Endothelial cell of hepatic sinusoid (primary cell): ENCODE measurements around the gene SLF2.

Experiments used
- in situ Hi-C: cut with HindIII; loops from 2 replicates; pipeline ENCODE4 v1.10.0; 2017; ENCODE audit warnings: low sequenced_read_pairs

The SLF2 gene, protein sequence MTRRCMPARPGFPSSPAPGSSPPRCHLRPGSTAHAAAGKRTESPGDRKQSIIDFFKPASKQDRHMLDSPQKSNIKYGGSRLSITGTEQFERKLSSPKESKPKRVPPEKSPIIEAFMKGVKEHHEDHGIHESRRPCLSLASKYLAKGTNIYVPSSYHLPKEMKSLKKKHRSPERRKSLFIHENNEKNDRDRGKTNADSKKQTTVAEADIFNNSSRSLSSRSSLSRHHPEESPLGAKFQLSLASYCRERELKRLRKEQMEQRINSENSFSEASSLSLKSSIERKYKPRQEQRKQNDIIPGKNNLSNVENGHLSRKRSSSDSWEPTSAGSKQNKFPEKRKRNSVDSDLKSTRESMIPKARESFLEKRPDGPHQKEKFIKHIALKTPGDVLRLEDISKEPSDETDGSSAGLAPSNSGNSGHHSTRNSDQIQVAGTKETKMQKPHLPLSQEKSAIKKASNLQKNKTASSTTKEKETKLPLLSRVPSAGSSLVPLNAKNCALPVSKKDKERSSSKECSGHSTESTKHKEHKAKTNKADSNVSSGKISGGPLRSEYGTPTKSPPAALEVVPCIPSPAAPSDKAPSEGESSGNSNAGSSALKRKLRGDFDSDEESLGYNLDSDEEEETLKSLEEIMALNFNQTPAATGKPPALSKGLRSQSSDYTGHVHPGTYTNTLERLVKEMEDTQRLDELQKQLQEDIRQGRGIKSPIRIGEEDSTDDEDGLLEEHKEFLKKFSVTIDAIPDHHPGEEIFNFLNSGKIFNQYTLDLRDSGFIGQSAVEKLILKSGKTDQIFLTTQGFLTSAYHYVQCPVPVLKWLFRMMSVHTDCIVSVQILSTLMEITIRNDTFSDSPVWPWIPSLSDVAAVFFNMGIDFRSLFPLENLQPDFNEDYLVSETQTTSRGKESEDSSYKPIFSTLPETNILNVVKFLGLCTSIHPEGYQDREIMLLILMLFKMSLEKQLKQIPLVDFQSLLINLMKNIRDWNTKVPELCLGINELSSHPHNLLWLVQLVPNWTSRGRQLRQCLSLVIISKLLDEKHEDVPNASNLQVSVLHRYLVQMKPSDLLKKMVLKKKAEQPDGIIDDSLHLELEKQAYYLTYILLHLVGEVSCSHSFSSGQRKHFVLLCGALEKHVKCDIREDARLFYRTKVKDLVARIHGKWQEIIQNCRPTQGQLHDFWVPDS

DNA sequence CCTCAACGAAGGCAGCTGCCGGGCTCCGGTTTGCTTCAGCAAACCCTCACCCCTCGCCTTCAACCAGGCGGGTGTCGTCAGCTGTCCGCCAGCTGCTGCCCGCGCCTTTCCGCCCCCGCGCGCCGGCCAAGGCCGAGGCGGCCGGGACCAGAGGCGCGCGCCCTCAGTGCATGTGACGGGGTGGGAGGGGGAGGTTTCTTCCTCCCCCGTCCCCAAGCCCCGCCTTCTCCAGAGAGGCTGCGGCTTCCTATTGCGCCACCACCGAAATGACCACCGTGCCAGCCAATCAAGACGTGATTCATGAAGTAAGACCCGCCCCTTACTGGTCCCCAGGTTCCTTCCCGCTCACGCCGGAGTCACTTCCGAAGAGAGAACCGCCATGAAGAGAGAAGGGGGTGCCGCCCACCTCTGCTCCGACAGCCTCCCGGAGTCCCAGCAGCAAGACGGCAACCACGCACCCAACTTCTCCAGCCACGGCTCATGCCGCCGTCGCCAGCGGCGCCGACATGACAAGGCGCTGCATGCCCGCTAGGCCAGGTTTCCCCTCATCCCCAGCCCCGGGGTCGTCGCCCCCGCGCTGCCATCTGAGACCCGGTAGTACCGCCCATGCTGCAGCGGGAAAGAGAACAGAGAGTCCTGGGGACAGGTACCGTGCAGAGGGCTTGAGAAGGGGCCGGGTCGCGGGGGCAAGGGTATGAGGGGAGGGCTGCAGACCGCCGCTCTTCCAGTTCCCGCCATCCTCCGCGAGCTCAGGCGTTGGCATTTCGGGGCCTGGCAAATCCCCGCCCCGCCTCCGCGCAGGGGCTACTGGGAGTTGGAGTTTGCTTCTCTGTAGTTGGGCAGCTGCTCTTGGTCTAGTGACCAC, at the start of gene SLF2:
Gene SLF2, plus strand, starts transcription at position 359 of the 865 bp plus-strand sequence. Its CDS starts 148 bp downstream, at position 507.
- in situ Hi-C loops: loop anchor here (5.0 kb wide), 1 partner anchor 34 kb away; no protein-coding TSS in a partner anchor

DNA sequence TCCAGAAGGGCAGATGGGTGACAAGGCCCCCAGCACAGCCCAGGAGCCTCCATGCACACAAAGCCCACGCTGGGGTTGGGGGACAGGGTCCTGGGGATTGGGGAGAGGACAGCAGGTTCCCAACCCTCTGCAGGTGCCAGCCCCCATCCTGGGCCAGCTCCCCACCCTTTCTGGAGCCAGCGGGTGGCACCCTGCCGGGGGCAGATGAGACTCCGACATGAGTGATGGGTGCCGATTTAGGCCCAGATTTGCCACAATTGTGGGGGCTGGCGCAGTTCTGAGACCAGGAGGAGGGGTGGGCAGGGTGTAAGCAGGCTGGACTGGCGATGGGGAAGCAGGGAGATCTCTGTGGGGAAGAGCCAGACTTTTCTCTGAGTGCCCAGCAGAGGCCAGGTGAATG, 49.3 kb upstream of the SLF2 start:
- in situ Hi-C loops: no loop called here

DNA sequence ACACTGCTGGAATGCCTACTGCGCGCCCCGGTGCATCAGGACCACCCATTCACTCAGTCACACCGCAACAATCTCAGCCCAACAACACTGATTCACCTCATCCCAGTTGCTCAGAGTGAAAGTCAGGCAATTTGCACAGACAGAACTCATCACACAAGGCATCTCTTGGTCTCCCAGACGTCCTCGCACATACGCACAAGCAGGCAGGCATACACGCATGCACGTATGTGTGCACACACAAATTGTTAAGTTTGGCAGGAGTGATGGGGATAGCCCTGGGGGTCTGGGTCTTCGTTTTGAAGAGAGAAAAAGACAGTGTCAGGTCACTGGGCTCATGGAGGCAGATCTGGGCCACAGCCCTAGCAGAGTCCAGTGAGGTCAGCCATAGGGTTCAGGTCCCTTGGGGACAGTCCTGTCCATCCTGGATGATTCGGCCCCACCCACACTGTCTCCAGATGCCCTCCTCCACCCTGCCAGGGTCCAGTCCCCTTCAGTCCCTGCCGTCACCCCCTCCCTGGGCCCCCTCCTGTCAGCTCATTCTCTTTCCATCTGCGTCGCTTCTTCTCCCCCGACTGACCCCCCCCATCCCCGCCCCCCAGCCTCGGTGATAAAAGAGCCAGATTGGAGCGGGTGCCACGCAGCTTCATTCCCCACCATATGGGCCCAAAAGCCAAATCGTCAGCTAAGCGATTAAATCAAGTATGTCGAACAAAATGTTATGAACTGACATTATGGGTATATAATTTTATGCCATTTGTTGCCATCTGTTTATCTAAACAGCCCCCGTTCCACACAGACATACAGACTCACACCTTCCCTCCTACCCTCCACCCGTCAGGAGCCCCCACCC, 48.5 kb upstream of the SLF2 start:
- in situ Hi-C loops: no loop called here

DNA sequence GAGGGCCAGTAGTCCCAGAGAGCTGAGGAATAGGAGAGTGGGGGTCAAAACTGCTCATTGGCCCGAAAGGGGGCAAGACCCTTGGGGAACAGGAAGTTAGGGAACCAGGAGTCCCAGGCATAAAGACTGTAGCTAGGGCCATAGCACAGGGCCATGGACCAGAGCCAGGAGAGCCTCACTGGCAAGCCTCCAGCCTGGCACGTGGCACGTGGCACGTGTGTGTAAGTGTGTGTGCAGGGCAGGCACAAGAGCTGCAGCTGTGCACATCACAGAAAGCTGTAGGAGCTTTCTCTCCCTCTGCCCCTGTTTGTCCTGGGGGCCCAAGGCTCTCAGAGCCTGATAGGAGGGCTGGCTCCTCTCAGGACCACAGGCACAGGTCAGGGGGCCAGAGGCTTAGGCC, 47.8 kb upstream of the SLF2 start:
- in situ Hi-C loops: no loop called here

DNA sequence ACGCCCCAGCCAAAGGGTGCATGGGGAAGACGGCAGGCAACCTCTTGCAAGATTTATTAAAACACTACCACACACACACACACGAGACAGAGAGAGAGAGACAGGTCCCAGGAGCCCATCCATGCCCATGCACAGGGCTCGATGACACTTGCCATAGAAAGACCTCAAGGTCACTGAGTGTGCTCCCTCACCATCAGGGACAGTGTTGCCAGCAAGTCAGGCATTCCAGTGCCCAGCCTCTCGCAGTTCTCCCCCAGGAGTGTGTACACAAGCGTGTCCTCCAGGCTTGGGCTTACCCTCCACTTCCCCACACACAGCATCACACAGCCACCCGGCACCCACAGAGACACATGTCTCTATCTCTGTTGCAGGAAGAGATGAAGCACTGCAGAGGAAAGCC, 46.8 kb upstream of the SLF2 start:
- in situ Hi-C loops: no loop called here

DNA sequence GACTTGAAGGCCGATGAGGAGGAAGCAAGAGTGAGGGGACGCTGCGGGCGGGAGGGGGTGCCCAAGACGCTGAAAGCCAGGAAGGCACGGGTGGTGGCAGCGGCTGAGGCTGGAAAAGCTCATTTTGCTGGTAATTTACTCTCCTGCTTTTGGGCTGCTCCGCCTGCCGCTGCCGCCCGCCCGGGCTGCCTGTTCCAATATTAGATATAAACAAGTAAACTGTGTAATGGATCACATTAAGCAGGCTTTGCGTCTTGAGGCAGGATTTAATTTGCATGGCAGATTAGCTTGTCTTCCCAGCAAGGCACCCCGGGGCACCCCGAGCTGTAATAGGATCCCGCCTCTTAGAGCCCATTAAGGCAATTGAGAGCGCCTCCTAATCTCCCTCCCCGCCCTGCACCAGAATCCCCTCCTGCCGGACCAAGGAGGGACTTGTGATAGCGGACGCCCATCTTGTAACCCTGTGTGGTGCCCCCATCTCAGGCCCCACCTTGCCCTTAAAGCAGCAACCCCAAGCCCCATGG, 46.1 kb upstream of the SLF2 start:
- in situ Hi-C loops: no loop called here

DNA sequence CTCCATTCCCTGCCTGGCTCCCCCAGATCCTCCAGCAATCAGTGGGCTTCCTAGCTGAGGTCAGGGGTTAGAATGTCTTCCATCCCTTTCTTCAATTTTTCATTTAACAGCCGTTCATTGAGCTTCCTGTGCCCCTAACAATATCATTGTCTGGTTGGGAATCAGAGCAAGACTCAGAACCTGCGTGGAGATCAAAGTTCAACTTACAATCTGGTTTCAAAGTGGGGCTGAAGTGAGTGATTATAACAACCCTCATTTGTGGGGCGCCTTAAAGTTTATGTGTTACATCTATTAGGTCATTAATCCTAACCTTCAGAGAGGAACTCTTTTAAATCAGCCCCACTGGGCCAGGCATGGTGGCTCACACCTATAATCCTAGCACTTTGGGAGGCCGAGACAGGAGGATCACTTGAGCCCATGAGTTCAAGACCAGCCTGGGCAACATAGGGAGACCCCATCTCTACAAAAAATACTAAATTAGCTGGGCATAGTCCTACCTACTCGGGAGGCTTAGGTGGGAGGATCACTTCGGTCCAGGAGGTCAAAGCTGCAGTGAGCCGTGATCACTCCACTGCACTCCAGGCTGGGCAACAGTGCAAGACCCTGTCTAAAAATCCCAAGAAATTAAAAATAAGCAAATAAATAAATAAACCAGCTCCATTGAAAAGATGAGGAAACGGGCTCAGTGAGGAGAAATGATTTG, 45.4 kb upstream of the SLF2 start:
- in situ Hi-C loops: no loop called here

DNA sequence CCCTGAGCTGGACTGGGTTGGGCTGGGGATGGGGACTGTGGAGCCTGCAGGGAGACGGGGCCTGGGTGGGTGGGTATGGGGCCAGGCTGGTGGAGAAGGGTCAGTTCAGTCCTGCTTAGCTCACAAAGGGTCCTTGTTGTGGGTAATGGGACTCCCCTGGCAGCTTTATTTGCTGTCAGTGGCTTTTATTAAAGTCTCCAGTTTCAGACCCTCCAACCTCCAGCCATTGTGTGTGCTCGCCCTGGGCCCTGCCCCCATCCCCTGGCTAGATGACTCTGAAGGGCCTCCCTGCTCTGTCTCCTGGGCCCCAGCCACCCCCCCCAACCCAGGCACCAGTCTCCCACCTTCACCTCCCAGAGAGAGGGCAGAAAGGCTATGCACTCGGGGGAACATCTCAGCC, 44.4 kb upstream of the SLF2 start:
- in situ Hi-C loops: no loop called here

DNA sequence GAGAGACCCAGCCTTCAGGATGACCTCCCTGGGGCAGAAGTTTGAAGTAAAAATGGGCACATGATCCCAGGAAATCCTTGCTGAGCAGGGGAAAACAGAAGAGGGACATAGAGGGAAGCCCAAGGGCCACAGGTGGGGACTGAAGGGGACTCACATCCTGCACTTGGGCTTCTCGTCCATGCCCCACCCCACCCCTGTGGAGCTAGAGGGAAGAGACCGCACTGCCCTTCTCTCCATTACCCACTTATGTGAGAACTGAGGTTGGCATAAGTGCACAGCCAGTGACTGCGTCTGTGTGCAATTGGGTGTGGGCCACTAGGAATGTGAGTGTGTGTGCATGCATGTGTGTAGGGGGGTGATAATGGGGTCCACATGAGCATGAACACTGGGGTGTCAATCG, 43.4 kb upstream of the SLF2 start:
- in situ Hi-C loops: no loop called here

DNA sequence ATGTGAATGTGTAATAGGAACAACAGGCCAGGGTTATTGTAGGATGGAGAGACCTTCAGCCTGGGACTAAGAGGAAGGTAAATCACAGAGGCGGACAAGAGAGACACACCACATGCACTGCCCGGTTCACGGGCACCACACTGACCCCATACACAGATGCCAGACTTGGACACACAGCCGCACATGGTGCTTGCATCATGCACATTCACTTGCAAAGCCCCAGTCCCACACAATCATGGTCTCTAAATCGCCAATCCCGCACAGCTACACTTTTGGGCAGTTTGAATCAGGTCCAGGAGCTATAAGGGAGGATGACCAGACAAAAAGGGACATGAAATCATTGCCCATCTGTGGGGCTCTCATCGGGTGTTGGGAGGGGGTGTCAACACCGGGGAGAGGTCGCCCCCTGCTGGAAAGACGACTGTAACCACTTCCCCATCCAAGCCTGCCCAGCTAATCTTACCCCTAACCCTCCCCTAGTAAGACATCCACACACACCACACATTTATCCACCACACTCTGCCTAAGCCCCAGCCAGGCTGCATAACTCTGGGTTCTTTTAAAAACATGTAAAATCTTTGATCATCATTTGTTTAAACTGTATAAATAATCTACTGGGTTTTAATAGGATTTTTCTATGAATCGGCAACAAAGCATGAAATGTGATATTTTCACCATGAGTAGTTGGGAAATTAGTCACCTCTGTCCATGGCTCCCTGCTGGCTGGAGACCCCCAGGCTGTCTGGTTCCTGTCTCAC, 40.5 kb upstream of the SLF2 start:
- in situ Hi-C loops: no loop called here

DNA sequence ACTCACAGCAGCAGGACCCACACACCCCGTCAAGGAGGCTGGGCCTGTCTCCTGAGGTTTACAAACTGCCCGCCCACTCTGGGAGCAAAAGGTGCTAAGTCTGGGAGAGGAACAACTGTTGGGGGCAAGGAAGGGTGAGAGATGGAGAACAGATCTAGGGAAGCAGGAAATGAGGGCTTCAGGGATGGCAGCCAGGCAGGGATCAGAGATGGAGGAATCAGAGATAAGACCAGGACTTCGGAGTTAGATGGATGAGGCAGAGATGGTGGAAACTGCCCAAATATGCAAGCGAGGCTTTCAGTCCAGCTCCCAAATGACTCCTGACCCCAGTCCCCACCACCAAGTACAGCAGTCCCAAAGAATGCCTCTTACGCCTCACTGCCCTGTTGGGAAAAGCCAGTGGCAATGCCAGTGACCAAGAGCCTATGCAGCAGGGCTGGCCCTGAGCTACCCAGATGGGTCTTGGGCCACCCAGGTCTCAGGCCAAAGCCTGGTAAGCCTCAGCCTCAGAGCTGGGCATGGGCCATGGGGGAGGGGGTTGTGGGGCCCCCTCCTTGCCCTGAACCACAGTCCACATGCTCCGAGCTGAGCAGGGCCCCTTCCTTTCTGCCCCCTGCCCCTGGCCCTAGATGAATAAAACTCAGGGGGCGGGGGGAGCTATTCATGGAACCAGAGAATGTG, 39.5 kb upstream of the SLF2 start:
- in situ Hi-C loops: no loop called here

DNA sequence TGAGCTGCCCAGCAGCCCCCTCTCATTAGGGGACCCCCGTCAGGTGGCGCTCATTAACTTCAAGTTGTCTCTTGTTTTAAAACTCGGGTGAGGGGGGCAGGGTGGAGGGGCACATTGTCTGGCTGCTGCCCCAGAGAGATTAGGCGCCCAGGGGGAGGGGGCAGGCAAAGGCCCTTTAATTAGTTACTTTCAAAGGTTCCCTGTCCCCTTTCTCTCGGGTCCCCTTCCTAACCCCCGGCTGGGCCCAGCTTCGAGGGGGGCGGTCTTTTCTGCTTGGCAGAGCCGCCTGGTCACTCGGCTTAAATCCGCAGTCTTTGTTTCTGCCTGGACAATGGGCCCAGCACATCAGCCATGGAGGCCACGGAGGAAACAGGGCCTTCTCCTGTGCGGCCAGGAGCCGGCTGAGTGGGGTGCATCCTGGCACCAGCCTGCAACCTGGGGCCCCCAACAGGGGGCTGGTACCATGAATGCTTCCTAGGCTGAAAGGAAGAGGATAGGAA, 38.9 kb upstream of the SLF2 start:
- in situ Hi-C loops: no loop called here

DNA sequence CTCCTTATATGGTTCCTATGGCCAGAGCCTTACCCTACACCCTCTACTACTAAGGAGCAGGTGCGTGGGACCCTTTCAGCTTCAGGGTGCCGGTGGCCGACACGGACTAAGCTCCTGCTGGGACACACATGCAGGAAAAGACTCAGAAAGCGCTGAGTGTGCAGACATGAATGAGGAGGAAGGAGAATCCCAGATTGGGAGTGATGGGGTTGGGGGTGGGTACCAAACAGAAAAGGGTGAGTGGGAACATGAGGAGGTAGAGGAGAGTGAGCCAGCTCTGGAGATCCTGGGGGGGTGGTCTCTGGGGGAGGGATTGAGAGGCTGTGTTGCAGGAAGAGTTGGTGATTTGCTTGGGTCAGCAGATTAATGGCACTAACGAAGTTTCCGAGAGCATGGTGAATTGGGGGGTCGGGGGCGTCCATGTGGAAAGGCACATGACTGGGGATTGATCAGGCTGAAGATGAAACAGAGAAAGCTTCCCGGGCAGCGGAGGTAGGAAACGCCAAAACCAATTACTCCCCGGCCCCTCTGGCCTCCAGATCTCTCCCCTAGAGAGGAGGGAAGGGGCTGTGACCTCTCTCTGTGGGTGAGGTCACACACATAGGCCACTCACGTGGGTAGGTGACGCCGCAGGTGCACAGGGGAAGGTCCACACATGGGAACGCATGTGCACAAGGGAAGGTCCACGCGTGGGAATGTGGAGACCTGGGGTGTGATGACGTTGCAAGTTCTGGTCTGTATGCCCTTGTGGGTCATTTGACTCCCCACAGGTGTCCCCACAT, 37.9 kb upstream of the SLF2 start:
- in situ Hi-C loops: loop anchor here (5.0 to 25.0 kb wide), 2 partner anchors 318 to 538 kb away; partner anchors contain the start of genes PKD2L1 and SCD

DNA sequence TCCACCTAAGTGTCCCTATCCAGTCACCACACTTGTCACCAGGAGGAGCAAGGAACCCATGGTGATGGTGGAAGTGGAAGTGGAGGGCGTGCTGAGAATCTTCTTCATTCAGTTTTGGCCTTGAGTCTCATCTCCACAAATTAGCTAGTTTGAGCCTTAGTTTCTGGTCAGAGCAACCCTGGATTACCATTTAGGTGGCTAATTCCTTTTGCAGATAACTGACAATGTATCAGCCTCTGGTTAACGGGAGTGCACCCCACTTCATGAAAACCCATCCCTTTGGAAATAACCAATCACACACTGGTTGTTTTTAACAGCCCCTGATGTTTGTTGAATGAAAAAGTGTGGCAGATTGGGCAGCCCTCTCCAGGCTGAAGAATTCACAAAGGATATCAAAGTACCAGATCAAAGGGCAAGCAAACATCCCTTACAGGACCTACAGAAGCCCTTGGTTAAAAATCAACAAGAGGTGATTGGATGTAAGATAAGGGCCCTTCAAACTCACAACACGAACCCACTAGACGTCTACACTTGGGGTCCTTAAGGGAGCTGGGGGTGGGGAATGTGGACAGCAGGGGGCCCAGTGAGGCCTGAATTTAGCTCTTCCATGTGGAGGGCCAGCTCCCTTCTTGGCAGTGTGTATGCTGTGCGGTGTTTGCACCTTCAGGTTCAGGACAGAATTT, 37.1 kb upstream of the SLF2 start:
- in situ Hi-C loops: loop anchor here (5.0 to 25.0 kb wide), 2 partner anchors 318 to 538 kb away; partner anchors contain the start of genes PKD2L1 and SCD
